ENCODE results near the gene CUEDC1.

Gene CUEDC1

DNA sequence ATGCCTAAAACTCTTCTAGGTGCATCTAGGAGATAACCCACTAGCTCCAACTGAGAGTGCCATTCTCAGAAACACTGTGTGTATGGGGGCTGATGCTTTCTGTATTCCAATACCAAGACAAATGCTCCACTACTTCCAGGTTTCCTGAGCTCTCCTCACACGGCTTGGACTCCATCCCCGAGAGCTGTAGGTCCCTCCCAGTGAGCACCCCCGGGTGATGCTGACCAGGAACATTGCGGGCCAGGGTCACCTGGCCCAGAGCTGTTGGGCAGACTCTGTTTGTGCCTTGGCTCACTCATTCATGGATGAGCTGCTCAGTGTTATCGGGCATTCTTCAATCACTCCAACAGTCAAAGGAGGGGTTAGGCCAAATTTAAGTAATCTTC, 7.0 kb downstream of the CUEDC1 start:
- peaks cover 3 to 13% of the 10 kb centered on the region in 2 donors for H3K27me3 Mint-ChIP-seq
- ATAC-seq (replicated peaks) = no peak
- no peaks in the 10 kb centered on the region for H3K9me3 Mint-ChIP-seq
- no peaks in the 10 kb centered on the region for H3K36me3 Mint-ChIP-seq (ENCODE audit: insufficient read depth)
- peak overlapping the region; percentile 5 to 32 for H3K27ac Mint-ChIP-seq
- H3K4me1 Mint-ChIP-seq (ENCODE audit: low read depth in 2 of 2) = peaks cover 20 to 31% of the 10 kb centered on the region in 2 donors
- no peak for DNase-seq
- H3K4me3 Mint-ChIP-seq = no peak overlapping the region

DNA sequence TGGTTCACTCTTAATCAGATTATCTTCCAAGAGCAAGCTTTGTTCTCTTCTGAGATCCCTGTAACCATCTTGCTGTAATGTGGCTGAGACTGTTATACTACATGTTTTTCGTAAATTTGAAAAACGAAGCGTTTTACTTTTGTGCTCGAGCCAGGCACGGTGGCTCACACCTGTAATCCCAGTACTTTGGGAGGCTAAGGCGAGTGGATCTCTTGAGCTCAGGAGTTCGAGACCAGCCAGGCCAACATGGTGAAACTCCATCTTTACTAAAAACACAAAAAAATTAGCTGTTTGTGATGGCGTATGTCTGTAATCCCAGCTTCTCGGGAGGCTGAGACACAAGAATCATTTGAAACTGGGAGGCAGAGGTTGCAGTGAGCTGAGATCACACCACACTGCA, 7.8 kb downstream of the CUEDC1 start:
- ATAC-seq (replicated peaks) (no peak), DNase-seq (no peak)
- peak overlapping the region in 1 of 2 donors; percentile 54 for H3K27ac Mint-ChIP-seq
- H3K9me3 Mint-ChIP-seq = no peaks in the 10 kb centered on the region
- H3K36me3 Mint-ChIP-seq (ENCODE audit: insufficient read depth) = no peaks in the 10 kb centered on the region
- peak overlapping the region; percentile 81 to 90 for H3K4me3 Mint-ChIP-seq
- H3K4me1 Mint-ChIP-seq (ENCODE audit: low read depth in 2 of 2) = peaks cover 19 to 31% of the 10 kb centered on the region in 2 donors
- H3K27me3 Mint-ChIP-seq = peaks cover 7 to 15% of the 10 kb centered on the region in 2 donors

DNA sequence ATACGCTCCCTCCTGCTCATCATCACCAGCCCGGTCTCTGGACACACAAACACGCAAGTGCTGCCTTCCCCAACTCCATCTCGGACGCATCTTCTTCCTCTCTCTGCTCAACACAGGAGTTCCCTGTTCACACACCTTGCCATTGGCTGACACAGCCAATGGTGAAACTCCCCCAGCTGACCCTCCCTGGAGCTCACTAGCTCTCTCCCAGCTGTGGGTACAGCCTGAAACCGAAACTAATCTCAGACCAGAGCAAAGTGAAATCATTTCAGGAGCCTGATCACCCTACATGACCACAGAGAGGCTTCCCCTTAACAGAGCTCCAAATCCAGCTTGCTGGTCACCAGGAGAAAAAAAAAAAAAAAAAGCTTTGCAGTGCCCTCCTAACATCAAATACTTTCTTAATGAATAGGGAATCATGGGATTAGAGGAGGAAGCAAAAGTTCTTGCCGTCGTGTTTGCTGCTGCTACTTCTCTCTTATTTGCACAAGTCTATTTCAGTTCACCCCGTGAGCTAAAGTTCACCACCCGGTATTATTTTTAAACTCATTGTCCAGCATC, 8.3 kb downstream of the CUEDC1 start:
- peak overlapping the region; percentile 2 to 54 for H3K27ac Mint-ChIP-seq
- peak overlapping the region; percentile 81 to 90 for H3K4me3 Mint-ChIP-seq
- ATAC-seq (replicated peaks) = peak; percentile 92
- peak in 1 of 3 experiments; percentile 13 for DNase-seq
- peaks cover 19 to 31% of the 10 kb centered on the region in 2 donors for H3K4me1 Mint-ChIP-seq (ENCODE audit: low read depth in 2 of 2)
- H3K9me3 Mint-ChIP-seq = no peaks in the 10 kb centered on the region
- no peaks in the 10 kb centered on the region for H3K36me3 Mint-ChIP-seq (ENCODE audit: insufficient read depth)
- peaks cover 7 to 16% of the 10 kb centered on the region in 2 donors for H3K27me3 Mint-ChIP-seq

DNA sequence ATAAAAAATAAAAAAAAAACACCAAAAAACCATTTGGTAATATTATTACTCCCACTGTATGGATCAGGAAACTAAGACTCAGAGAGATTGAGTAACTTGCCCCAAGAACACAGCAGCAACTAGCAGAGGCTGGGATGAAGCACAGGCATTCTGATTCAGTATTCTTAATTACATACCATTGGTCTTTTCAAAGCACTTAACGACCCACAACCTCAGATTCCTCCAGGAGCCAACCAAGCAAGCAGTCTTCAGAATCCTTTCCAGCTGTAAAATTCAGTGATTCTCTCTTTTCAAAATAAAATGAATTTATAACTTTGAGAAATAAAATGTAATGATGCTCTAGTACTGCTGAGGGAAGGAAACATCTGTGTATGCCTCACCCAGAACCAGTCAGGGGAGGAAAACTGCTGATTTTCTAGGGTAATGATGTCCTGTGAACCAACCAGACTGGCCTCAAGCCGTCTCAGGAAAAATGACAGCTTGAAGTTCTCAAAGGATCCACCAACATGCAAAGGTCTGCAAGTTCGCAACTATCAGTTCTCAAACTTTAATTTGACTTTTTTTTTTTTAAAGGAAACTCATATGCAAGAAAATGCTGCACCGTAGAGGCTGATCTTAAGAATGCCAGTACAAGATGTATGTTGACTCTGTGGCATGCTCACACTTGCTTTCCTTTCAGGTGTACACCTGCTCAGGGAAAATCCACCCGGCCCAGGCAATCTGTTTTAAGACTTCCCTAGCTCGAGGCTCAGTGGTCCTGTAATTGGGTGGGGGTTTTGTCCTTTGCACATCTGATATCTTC, 9.0 kb downstream of the CUEDC1 start:
- ATAC-seq (replicated peaks) = peak; percentile 41
- H3K27ac Mint-ChIP-seq = peak overlapping the region; percentile 2 to 54
- H3K36me3 Mint-ChIP-seq (ENCODE audit: insufficient read depth) = no peaks in the 10 kb centered on the region
- peaks cover 13 to 23% of the 10 kb centered on the region in 2 donors for H3K27me3 Mint-ChIP-seq
- H3K9me3 Mint-ChIP-seq = no peaks in the 10 kb centered on the region
- peaks cover 19 to 35% of the 10 kb centered on the region in 2 donors for H3K4me1 Mint-ChIP-seq (ENCODE audit: low read depth in 2 of 2)
- peak overlapping the region; percentile 81 to 90 for H3K4me3 Mint-ChIP-seq
- no peak for DNase-seq

DNA sequence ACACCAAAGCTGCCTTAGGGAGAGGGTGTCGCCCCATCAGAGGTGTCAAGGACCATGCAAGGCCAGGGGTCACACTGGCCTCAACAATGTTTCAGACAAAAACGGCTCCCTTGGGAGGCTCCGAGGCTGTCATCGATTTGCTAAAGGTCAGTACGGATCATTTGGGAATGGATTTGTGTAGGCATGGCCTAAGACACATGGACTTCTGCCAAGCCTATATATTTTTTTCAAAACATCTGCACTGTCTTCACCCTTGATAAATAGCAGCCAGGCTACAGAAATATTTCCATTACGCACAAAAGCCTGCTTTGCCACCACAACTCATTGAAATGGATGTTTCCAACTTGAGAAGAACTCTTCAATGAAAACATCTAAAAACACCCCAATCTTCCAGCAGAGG, 10.3 kb downstream of the CUEDC1 start:
- H3K9me3 Mint-ChIP-seq = no peaks in the 10 kb centered on the region
- H3K27me3 Mint-ChIP-seq = peaks cover 26 to 34% of the 10 kb centered on the region in 2 donors
- DNase-seq (no peak), ATAC-seq (replicated peaks) (no peak)
- peaks cover 15 to 30% of the 10 kb centered on the region in 2 donors for H3K4me1 Mint-ChIP-seq (ENCODE audit: low read depth in 2 of 2)
- no peaks in the 10 kb centered on the region for H3K36me3 Mint-ChIP-seq (ENCODE audit: insufficient read depth)
- no peak overlapping the region for H3K4me3 Mint-ChIP-seq
- no peak overlapping the region for H3K27ac Mint-ChIP-seq

DNA sequence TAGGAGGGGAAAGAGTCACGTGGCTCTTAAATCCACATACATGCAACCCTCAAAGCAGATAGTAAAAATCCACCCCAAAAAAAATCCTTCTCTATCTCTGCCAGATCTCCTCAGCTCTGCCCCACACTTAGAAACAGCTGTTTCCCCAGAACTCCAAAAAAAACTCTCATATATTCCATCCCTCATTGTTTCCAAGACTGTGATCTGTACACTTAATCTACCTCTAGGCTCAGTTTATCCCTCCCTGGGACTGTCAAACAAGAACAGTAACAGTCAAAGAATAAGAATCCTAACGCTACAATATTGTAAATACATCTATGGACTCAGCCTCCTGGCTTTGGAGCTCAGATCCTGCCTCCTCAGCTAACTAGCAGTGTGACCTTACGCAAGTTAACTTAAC, 11.6 kb downstream of the CUEDC1 start:
- ATAC-seq (replicated peaks) (no peak), DNase-seq (no peak)
- Mint-ChIP-seq H3K4me1 (ENCODE audit: low read depth in 2 of 2) (peaks cover 14 to 24% of the 10 kb centered on the region in 2 donors), H3K27me3 (peaks cover 35 to 40% of the 10 kb centered on the region in 2 donors), H3K36me3 (ENCODE audit: insufficient read depth) (no peaks in the 10 kb centered on the region), H3K4me3 (no peak overlapping the region), H3K9me3 (no peaks in the 10 kb centered on the region), H3K27ac (no peak overlapping the region)

DNA sequence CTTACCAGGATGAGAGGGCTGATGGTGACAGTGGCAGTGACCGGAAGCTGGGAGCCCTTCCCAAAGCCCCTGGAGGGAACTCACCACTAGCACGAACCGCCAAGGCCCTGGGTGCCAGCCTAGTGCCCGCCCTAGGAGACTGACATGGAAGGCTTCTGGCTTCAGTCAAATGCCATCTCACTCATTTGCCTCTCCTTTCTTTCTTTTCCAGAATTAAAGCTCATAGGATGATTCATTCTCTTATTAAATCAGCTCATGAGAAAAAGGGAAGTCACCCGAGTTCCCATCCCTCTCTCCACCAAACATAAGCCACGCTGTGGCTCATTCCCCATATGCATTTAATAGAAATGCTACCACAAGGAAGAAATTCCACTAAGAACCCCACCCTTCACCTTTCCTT, 12.1 kb downstream of the CUEDC1 start:
- DNase-seq (no peak), ATAC-seq (replicated peaks) (no peak)
- H3K27me3 Mint-ChIP-seq = peaks cover 41 to 44% of the 10 kb centered on the region in 2 donors
- no peaks in the 10 kb centered on the region for H3K36me3 Mint-ChIP-seq (ENCODE audit: insufficient read depth)
- peaks cover 10 to 20% of the 10 kb centered on the region in 2 donors for H3K4me1 Mint-ChIP-seq (ENCODE audit: low read depth in 2 of 2)
- no peak overlapping the region for H3K4me3 Mint-ChIP-seq
- H3K27ac Mint-ChIP-seq = no peak overlapping the region
- H3K9me3 Mint-ChIP-seq = no peaks in the 10 kb centered on the region

DNA sequence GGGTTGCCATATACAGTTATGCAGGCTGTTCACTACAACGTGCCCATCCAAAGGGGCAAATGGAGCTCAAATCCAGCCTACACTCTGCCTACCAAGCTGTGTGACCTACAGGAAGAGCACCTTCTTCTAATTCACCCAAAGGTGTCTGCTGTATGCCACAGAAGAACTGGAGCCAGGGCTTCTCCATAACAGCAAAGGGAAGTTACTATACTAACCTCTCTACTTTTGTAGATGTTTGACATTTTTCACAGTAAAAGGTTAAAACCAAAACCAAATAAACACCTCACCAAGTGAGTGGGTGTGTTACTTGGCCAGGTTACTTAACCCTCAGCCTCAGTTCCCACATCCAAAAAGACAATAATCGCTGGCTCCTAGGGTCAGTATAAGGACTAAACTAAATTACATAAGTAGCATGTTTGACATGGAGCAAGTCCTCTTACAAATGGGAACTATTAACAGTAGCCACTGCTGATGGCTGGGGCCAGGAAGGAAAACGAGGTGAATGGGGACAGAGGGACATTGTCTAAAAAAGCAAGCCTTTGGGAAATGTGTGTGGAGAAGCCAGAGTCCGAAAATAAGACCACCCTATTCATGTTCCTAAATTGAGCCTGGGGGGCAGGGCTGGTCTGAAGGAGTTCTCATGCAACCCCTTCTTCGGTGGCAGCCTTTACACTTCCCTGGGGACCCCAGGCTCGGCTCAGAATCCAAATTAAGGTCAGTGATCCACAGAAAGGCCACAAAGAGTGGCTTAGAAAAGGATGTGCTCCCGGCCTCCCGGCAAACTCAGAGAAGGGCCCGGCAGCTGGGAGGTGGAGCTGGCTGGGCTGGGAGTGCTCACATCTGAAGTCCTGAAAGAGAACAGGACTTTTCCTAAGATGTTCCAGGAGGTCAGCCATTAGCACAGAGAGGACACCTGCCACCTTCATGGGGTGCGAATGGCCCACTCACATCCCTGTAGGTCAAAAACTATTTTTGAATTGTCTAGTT, 13.5 kb downstream of the CUEDC1 start:
- H3K9me3 Mint-ChIP-seq = no peaks in the 10 kb centered on the region
- H3K4me3 Mint-ChIP-seq = no peak overlapping the region
- ATAC-seq (replicated peaks) = no peak

DNA sequence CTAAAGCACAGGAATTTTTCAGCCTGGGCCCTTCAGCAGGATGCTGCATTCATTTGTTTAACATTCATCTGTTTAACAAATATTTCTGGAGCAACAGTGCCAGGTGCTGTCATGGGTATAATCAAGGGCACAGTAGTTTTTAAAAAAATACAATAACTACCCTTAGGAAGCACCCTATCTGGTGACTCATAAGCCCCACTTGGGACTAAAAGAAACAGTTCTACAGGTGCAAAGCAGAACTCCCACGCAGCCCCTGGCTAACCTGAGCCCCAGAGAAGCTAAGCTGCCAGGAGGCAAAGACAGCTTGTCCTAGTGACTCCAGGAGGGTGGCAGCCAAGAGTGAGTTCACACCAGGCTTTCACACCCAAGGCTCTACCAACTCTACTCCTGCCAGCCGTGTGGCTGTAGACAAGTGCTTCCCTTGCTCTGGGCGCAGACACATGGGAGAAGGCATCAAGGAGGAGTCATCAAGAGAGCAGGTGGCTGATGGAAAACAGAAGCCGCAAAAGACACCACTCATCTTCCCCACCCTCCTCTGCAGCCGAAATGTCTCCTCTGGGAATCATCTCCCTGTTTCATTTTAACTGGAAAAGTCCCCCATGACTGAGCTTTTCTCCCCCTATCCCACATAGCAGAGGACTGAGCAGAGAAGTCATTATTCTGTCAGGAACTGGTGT, 14.4 kb downstream of the CUEDC1 start:
- DNase-seq (no peak), ATAC-seq (replicated peaks) (no peak)
- Mint-ChIP-seq H3K4me1 (ENCODE audit: low read depth in 2 of 2) (peaks cover 6 to 11% of the 10 kb centered on the region in 2 donors), H3K27ac (no peak overlapping the region), H3K4me3 (no peak overlapping the region), H3K36me3 (ENCODE audit: insufficient read depth) (no peaks in the 10 kb centered on the region), H3K27me3 (peaks cover 45 to 47% of the 10 kb centered on the region in 2 donors), H3K9me3 (no peaks in the 10 kb centered on the region)

More for the DNA sequence above, 13.5 kb downstream of the CUEDC1 start:
- H3K27ac Mint-ChIP-seq = no peak overlapping the region
- H3K36me3 Mint-ChIP-seq (ENCODE audit: insufficient read depth) = no peaks in the 10 kb centered on the region
- peaks cover 7 to 13% of the 10 kb centered on the region in 2 donors for H3K4me1 Mint-ChIP-seq (ENCODE audit: low read depth in 2 of 2)
- peaks cover 45 to 47% of the 10 kb centered on the region in 2 donors for H3K27me3 Mint-ChIP-seq
- DNase-seq = no peak

DNA sequence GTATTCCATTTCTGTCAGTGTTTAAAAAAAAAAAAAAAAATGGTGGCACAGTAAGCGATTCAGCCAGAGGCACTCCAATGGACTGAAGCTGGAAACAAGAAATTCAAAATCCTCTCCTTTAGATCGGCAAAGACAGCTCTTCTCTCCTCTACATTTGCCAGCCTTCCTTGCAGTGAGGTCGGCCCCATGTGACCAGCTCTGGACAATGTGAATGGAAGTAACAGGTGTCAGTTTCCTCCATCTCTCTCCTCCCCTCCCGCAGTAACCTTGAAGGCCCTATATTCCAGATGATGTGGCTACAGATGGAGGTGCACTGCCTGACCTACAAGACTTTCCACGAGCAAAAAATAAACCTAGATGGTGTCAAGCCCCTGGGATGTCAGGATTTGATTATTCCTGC, 15.0 kb downstream of the CUEDC1 start:
- Mint-ChIP-seq H3K36me3 (ENCODE audit: insufficient read depth) (no peaks in the 10 kb centered on the region), H3K4me1 (ENCODE audit: low read depth in 2 of 2) (peaks cover 6 to 11% of the 10 kb centered on the region in 2 donors), H3K27ac (no peak overlapping the region), H3K9me3 (no peaks in the 10 kb centered on the region), H3K27me3 (peaks cover 45 to 47% of the 10 kb centered on the region in 2 donors), H3K4me3 (no peak overlapping the region)
- no peak for DNase-seq
- no peak for ATAC-seq (replicated peaks)

DNA sequence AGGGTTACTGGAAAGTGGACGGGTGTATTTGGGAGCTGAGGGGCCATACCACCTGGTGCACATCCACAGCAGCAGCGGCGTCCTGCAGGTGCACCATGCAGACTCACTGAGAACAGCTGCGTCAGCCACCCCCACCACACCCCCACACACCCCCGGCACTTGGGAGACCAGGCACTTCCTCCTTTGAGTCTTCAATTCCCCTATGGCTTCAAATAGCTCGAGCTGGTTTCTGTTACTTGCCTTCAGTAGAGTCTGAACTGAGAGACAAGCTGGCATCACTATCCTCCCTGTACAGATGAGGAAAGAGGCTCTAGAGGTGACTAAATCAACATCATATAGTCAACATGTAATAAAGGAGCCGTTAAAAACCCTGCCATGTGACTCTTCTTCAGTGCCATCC, 15.4 kb downstream of the CUEDC1 start:
- H3K36me3 Mint-ChIP-seq (ENCODE audit: insufficient read depth) = no peaks in the 10 kb centered on the region
- H3K4me3 Mint-ChIP-seq = no peak overlapping the region
- H3K27ac Mint-ChIP-seq = no peak overlapping the region
- peaks cover 45 to 46% of the 10 kb centered on the region in 2 donors for H3K27me3 Mint-ChIP-seq
- DNase-seq = no peak
- no peaks in the 10 kb centered on the region for H3K9me3 Mint-ChIP-seq
- peaks cover 6 to 11% of the 10 kb centered on the region in 2 donors for H3K4me1 Mint-ChIP-seq (ENCODE audit: low read depth in 2 of 2)
- ATAC-seq (replicated peaks) = peak; percentile 69

DNA sequence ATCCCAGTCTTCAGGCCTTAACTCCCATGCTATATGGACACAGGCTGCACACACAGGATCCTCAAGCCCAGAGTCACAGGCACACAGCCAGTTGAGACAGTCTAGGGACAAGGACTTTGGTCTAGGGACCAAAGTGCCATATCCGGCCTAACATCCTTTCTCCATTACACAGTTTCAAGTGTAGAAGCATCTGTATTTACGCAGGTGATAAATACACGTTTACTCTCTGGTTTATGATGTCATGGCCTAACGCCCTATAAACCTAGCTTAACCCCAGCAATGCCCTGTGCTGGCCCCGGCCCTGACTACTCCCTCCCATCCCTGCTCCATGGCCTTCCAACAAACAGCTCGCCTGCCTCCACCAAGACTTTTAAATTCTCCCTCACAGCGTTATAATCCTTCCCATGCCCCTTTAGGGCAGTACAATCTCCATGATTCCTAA, 17.1 kb downstream of the CUEDC1 start:
- peaks cover 34 to 41% of the 10 kb centered on the region in 2 donors for H3K27me3 Mint-ChIP-seq
- peaks cover 6 to 11% of the 10 kb centered on the region in 2 donors for H3K4me1 Mint-ChIP-seq (ENCODE audit: low read depth in 2 of 2)
- DNase-seq = no peak
- H3K4me3 Mint-ChIP-seq = no peak overlapping the region
- H3K9me3 Mint-ChIP-seq = no peaks in the 10 kb centered on the region
- H3K27ac Mint-ChIP-seq = peak overlapping the region in 1 of 2 donors; percentile 42
- no peak for ATAC-seq (replicated peaks)
- H3K36me3 Mint-ChIP-seq (ENCODE audit: insufficient read depth) = no peaks in the 10 kb centered on the region

DNA sequence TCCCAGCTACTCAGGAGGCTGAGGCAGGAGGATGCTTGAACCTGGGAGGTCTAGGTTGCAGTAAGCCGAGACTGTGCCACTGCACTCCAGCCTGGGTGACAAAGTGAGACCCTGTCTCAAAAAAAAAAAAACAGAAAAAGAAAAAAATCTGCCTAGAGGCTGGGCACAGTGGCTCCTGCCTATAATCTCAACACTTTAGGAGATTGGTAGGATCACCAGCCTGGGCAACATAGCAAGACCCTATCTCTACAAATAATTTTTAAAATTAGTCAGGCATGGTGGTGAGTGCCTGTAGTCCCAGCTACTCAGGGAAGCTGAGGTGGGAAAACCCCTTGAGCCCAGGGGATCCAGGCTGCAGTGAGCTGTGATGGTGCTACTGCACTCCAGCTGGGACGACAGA, 17.7 kb downstream of the CUEDC1 start:
- ATAC-seq (replicated peaks) (no peak), DNase-seq (no peak)
- H3K36me3 Mint-ChIP-seq (ENCODE audit: insufficient read depth) = no peaks in the 10 kb centered on the region
- no peak overlapping the region for H3K4me3 Mint-ChIP-seq
- peaks cover 6 to 11% of the 10 kb centered on the region in 2 donors for H3K4me1 Mint-ChIP-seq (ENCODE audit: low read depth in 2 of 2)
- H3K27ac Mint-ChIP-seq = no peak overlapping the region
- no peaks in the 10 kb centered on the region for H3K9me3 Mint-ChIP-seq
- H3K27me3 Mint-ChIP-seq = peaks cover 32 to 38% of the 10 kb centered on the region in 2 donors

Data from effector memory CD8-positive, alpha-beta T cell (primary cell).